D721Med (cell line): ENCODE results near the gene AKAP4.

ENCODE experiments used
- DNase-seq: peaks from one replicate; pipeline ENCODE4 v3.0.0; 2011; ENCODE audit warnings: low spot score; ENCODE audit not compliant: insufficient read length
- FAIRE-seq: peaks from 2 replicates; lab custom pipeline; 2011; peaks lifted over from hg19 to GRCh38; lab: Jason Lieb, UNC
- CTCF ChIP-seq: IDR thresholded peaks from 2 replicates; pipeline ENCODE4 v1.5.1; 2012; ENCODE audit warnings: mild to moderate bottlenecking, control low read depth; ENCODE audit not compliant: insufficient read depth; ENCODE audit errors: missing control alignments

The AKAP4 gene

GRCh38 chrX:50200907-50201306 lies at the start of gene AKAP4:
Gene AKAP4, minus strand, starts transcription at chrX:50201007. Its CDS starts 118 bp downstream, at chrX:50200889.
- TF ChIP-seq CTCF, result no peak
- no peak for DNase-seq
- FAIRE-seq, result no peak

GRCh38 chrX:50211510-50211909 lies 10.7 kb upstream of the AKAP4 start:
- TF ChIP-seq CTCF, result no peak
- no peak for DNase-seq

GRCh38 chrX:50206753-50207152 lies 5.9 kb upstream of the AKAP4 start:
- no peak for FAIRE-seq
- TF ChIP-seq CTCF, result no peak
- no peak for DNase-seq

More at GRCh38 chrX:50211510-50211909, 10.7 kb upstream of the AKAP4 start:
- FAIRE-seq, result no peak

GRCh38 chrX:50204364-50204899 lies 3.6 kb upstream of the AKAP4 start, which contains the start of gene CCNB3:
Gene CCNB3, plus strand, starts transcription at chrX:50204765. Its CDS starts 80,399 bp downstream, at chrX:50285164.
- peak; percentile 46 for TF ChIP-seq CTCF
- FAIRE-seq, result no peak

GRCh38 chrX:50202539-50202938 lies 1.7 kb upstream of the AKAP4 start:
- TF ChIP-seq CTCF, result no peak
- FAIRE-seq (no peak), DNase-seq (no peak)

More at GRCh38 chrX:50204364-50204899, 3.6 kb upstream of the AKAP4 start, which contains the start of gene CCNB3:
- DNase-seq, result no peak

GRCh38 chrX:50198348-50198747 lies 2.5 kb downstream of the AKAP4 start:
- FAIRE-seq, result no peak
- no peak for TF ChIP-seq CTCF
- no peak for DNase-seq

- no peak for TF ChIP-seq CTCF
- FAIRE-seq (no peak), DNase-seq (no peak)
These were observed 11.8 kb downstream of the AKAP4 start for GRCh38 chrX:50188859-50189600.
